Astrocyte of the spinal cord (primary cell): ENCODE results near the gene AMT.

Source experiments
- DNase-seq: peaks from one replicate; pipeline ENCODE4 v3.0.0; 2011; ENCODE audit warnings: low read depth, low spot score
- H3K4me3 ChIP-seq: 2 replicates; pipeline ENCODE4 v1.5.1; 2011; ENCODE audit warnings: low read depth, mild to moderate bottlenecking, low read length, moderate library complexity
- CTCF ChIP-seq: IDR thresholded peaks from 2 replicates; pipeline ENCODE4 v1.5.1; 2012; ENCODE audit warnings: low read depth, mild to moderate bottlenecking, low read length, inconsistent platforms
- in situ Hi-C: cut with HindIII; loops from 2 replicates; pipeline ENCODE4 v1.10.0; 2017; ENCODE audit warnings: low sequenced_read_pairs

The AMT gene

GRCh38 chr3:49422379-49423248, at the start of gene AMT:
Gene AMT (minus strand): TSS chr3:49422473. CDS start chr3:49422450, 23 bp downstream.
- in situ Hi-C loops, result no loop called here
- peak; percentile 34 for DNase-seq
- peak within 1 kb of the TSS; percentile 1 for H3K4me3 ChIP-seq
- no peak for TF ChIP-seq CTCF

GRCh38 chr3:49470714-49471420, 48.6 kb upstream of the AMT start:
- no peak for TF ChIP-seq CTCF
- in situ Hi-C loops, result no loop called here
- H3K4me3 ChIP-seq, result peak overlapping the region; percentile 64
- DNase-seq, result no peak

GRCh38 chr3:49469936-49470713, 47.9 kb upstream of the AMT start, which contains the start of gene DAG1:
Gene DAG1 (plus strand): TSS chr3:49470267. CDS start chr3:49510535, 40,268 bp downstream.
- peak; percentile 97 for DNase-seq
- no peak for TF ChIP-seq CTCF
- in situ Hi-C loops, result no loop called here
- peak within 1 kb of the TSS; percentile 64 for H3K4me3 ChIP-seq

GRCh38 chr3:49469037-49469935, 47.0 kb upstream of the AMT start:
- DNase-seq, result peak; percentile 50
- TF ChIP-seq CTCF, result no peak
- H3K4me3 ChIP-seq, result peak overlapping the region; percentile 45
- in situ Hi-C loops, result no loop called here

GRCh38 chr3:49466085-49466484, 43.8 kb upstream of the AMT start:
- no peak for TF ChIP-seq CTCF
- in situ Hi-C loops, result no loop called here
- H3K4me3 ChIP-seq, result no peak overlapping the region
- no peak for DNase-seq
